ENCODE results near the gene AGT.

GRCh38 chr1:230682274-230682673 is 31.6 kb downstream of the AGT start:
- TF ChIP-seq EZH2 (IDR thresholded peaks at IDR 0.05; ENCODE audit: borderline replicate concordance, low read depth, low read length, severe bottlenecking) (no peak), CTCF (IDR thresholded peaks at IDR 0.05; ENCODE audit: borderline replicate concordance, extremely low read depth, low read length, poor library complexity, severe bottlenecking) (no peak)

Measured in DND-41 (cell line).